Neuron (in vitro differentiated cells): ENCODE data around the gene SCNN1B.

ENCODE experiments used
- H2AFZ ChIP-seq: one replicate; pipeline ENCODE4 v1.6.1; 2013; ENCODE audit warnings: low read depth, mild to moderate bottlenecking, inconsistent platforms, low read length, moderate library complexity
- H3K27me3 ChIP-seq: one replicate; pipeline ENCODE4 v1.6.1; 2013; ENCODE audit warnings: low read length; ENCODE audit not compliant: insufficient read depth
- H3K36me3 ChIP-seq: one replicate; pipeline ENCODE4 v1.6.1; 2013; ENCODE audit warnings: low read length; ENCODE audit not compliant: insufficient read depth
- H3K4me1 ChIP-seq: one replicate; pipeline ENCODE4 v1.6.1; 2013; ENCODE audit warnings: low read length; ENCODE audit not compliant: insufficient read depth
- H3K4me3 ChIP-seq: 2 replicates; pipeline ENCODE4 v1.5.1; 2013; ENCODE audit warnings: mild to moderate bottlenecking, low read length, moderate library complexity
- H3K9me3 ChIP-seq: one replicate; pipeline ENCODE4 v1.6.1; 2013; ENCODE audit warnings: low read length

The SCNN1B gene

GRCh38 chr16:23403547-23403946, 101.4 kb downstream of the SCNN1B start:
- no peak overlapping the region for H3K4me3 ChIP-seq
- H3K27me3 ChIP-seq: no peaks in the 10 kb centered on the region
- H3K4me1 ChIP-seq: peaks cover 20% of the 10 kb centered on the region
- H3K9me3 ChIP-seq: no peaks in the 10 kb centered on the region
- H3K36me3 ChIP-seq: peaks cover 64% of the 10 kb centered on the region
- no peak overlapping the region for H2AFZ ChIP-seq

GRCh38 chr16:23406024-23406423, 103.9 kb downstream of the SCNN1B start:
- H3K36me3 ChIP-seq: peaks cover 63% of the 10 kb centered on the region
- peaks cover 10% of the 10 kb centered on the region for H3K4me1 ChIP-seq
- H3K27me3 ChIP-seq: no peaks in the 10 kb centered on the region
- H3K4me3 ChIP-seq: no peak overlapping the region
- no peaks in the 10 kb centered on the region for H3K9me3 ChIP-seq
- no peak overlapping the region for H2AFZ ChIP-seq

- Histone ChIP-seq H3K36me3 (peaks cover 63% of the 10 kb centered on the region), H3K4me1 (peaks cover 10% of the 10 kb centered on the region), H3K4me3 (no peak overlapping the region), H3K27me3 (no peaks in the 10 kb centered on the region), H2AFZ (no peak overlapping the region), H3K9me3 (no peaks in the 10 kb centered on the region)
Measured at GRCh38 chr16:23406546-23407240, 104.6 kb downstream of the SCNN1B start.

GRCh38 chr16:23407436-23408127, 105.5 kb downstream of the SCNN1B start:
- H3K36me3 ChIP-seq: peaks cover 63% of the 10 kb centered on the region
- no peaks in the 10 kb centered on the region for H3K9me3 ChIP-seq
- no peaks in the 10 kb centered on the region for H3K27me3 ChIP-seq
- H3K4me1 ChIP-seq: peaks cover 10% of the 10 kb centered on the region
- H3K4me3 ChIP-seq: no peak overlapping the region
- H2AFZ ChIP-seq: no peak overlapping the region

- Histone ChIP-seq H2AFZ (no peak overlapping the region), H3K27me3 (no peaks in the 10 kb centered on the region), H3K4me1 (peaks cover 10% of the 10 kb centered on the region), H3K4me3 (no peak overlapping the region), H3K9me3 (no peaks in the 10 kb centered on the region), H3K36me3 (peaks cover 59% of the 10 kb centered on the region)
Measured at GRCh38 chr16:23408242-23408822, 106.2 kb downstream of the SCNN1B start.

- peaks cover 59% of the 10 kb centered on the region for H3K36me3 ChIP-seq
Measured at GRCh38 chr16:23408823-23409298, 106.8 kb downstream of the SCNN1B start.

GRCh38 chr16:23409522-23409921, 107.4 kb downstream of the SCNN1B start:
- H2AFZ ChIP-seq: no peak overlapping the region
- no peaks in the 10 kb centered on the region for H3K27me3 ChIP-seq
- H3K4me1 ChIP-seq: peaks cover 10% of the 10 kb centered on the region
- H3K9me3 ChIP-seq: no peaks in the 10 kb centered on the region
- peaks cover 59% of the 10 kb centered on the region for H3K36me3 ChIP-seq
- H3K4me3 ChIP-seq: no peak overlapping the region

More at GRCh38 chr16:23408823-23409298, 106.8 kb downstream of the SCNN1B start:
- Histone ChIP-seq H3K9me3 (no peaks in the 10 kb centered on the region), H3K4me1 (peaks cover 10% of the 10 kb centered on the region), H3K27me3 (no peaks in the 10 kb centered on the region), H2AFZ (no peak overlapping the region), H3K4me3 (no peak overlapping the region)

- H3K4me3 ChIP-seq: no peak overlapping the region
- peaks cover 10% of the 10 kb centered on the region for H3K4me1 ChIP-seq
- H3K36me3 ChIP-seq: peaks cover 60% of the 10 kb centered on the region
- H2AFZ ChIP-seq: no peak overlapping the region
- no peaks in the 10 kb centered on the region for H3K27me3 ChIP-seq
- no peaks in the 10 kb centered on the region for H3K9me3 ChIP-seq
Measured at GRCh38 chr16:23410176-23410575, 108.1 kb downstream of the SCNN1B start.

GRCh38 chr16:23414731-23415130, 112.6 kb downstream of the SCNN1B start:
- H3K27me3 ChIP-seq: no peaks in the 10 kb centered on the region
- H2AFZ ChIP-seq: no peak overlapping the region
- no peak overlapping the region for H3K4me3 ChIP-seq
- peaks cover 62% of the 10 kb centered on the region for H3K36me3 ChIP-seq
- no peaks in the 10 kb centered on the region for H3K9me3 ChIP-seq
- H3K4me1 ChIP-seq: no peaks in the 10 kb centered on the region

- no peaks in the 10 kb centered on the region for H3K4me1 ChIP-seq
- H3K9me3 ChIP-seq: no peaks in the 10 kb centered on the region
- no peak overlapping the region for H2AFZ ChIP-seq
- no peak overlapping the region for H3K4me3 ChIP-seq
- H3K27me3 ChIP-seq: no peaks in the 10 kb centered on the region
- H3K36me3 ChIP-seq: peaks cover 50% of the 10 kb centered on the region
Measured at GRCh38 chr16:23416816-23417215, 114.7 kb downstream of the SCNN1B start.

- no peak overlapping the region for H2AFZ ChIP-seq
- H3K4me3 ChIP-seq: no peak overlapping the region
- H3K4me1 ChIP-seq: no peaks in the 10 kb centered on the region
- H3K9me3 ChIP-seq: no peaks in the 10 kb centered on the region
- no peaks in the 10 kb centered on the region for H3K27me3 ChIP-seq
- peaks cover 29% of the 10 kb centered on the region for H3K36me3 ChIP-seq
Measured at GRCh38 chr16:23420011-23420410, 117.9 kb downstream of the SCNN1B start.

GRCh38 chr16:23423496-23424049, 121.5 kb downstream of the SCNN1B start:
- H3K4me1 ChIP-seq: no peaks in the 10 kb centered on the region
- H3K27me3 ChIP-seq: no peaks in the 10 kb centered on the region
- H3K36me3 ChIP-seq: peaks cover 9% of the 10 kb centered on the region
- no peak overlapping the region for H2AFZ ChIP-seq
- no peaks in the 10 kb centered on the region for H3K9me3 ChIP-seq
- H3K4me3 ChIP-seq: no peak overlapping the region
